Loucy (cell line): ENCODE data around the gene AKAP1.

Experiments
- H2AFZ ChIP-seq: fragments of 200-600 bp; sonication (generic); 2 replicates; pipeline ENCODE4 v1.6.0; 2016; ENCODE audit warnings: antibody characterized with exemption, mild to moderate bottlenecking, low read length, moderate library complexity
- H3F3A ChIP-seq: fragments of 200-600 bp; 2 replicates; pipeline ENCODE4 v1.6.0; 2016; ENCODE audit warnings: antibody characterized with exemption, low read depth, mild to moderate bottlenecking
- H3K27me3 ChIP-seq: fragments of 200-600 bp; sonication (generic); 2 replicates; pipeline ENCODE4 v1.6.1; 2014; ENCODE audit warnings: low read length, mild to moderate bottlenecking; ENCODE audit not compliant: insufficient read depth, poor library complexity, severe bottlenecking
- H3K36me3 ChIP-seq: fragments of 200-600 bp; sonication (generic); 2 replicates; pipeline ENCODE4 v1.6.1; 2016; ENCODE audit warnings: low read length; ENCODE audit not compliant: insufficient read depth
- H3K4me1 ChIP-seq: fragments of 200-600 bp; sonication (generic); 2 replicates; pipeline ENCODE4 v1.5.1; 2014; ENCODE audit warnings: low read length, mild to moderate bottlenecking; ENCODE audit not compliant: insufficient read depth, poor library complexity, severe bottlenecking
- H3K4me2 ChIP-seq: fragments of 200-600 bp; sonication (generic); 2 replicates; pipeline ENCODE4 v1.6.0; 2014; ENCODE audit warnings: antibody characterized with exemption, low read length, low read depth, mild to moderate bottlenecking; ENCODE audit not compliant: poor library complexity, severe bottlenecking
- H3K4me3 ChIP-seq: fragments of 200-600 bp; sonication (generic); 2 replicates; pipeline ENCODE4 v1.5.1; 2014; ENCODE audit warnings: low read length, mild to moderate bottlenecking, mixed read lengths; ENCODE audit not compliant: poor library complexity, severe bottlenecking
- H3K79me2 ChIP-seq: fragments of 200-600 bp; sonication (generic); 2 replicates; pipeline ENCODE4 v1.6.1; 2014; ENCODE audit warnings: low read length; ENCODE audit not compliant: insufficient read depth
- H3K9ac ChIP-seq: fragments of 200-600 bp; sonication (generic); 2 replicates; pipeline ENCODE4 v1.6.0; 2014; ENCODE audit warnings: mild to moderate bottlenecking, low read depth, low read length, moderate library complexity; ENCODE audit not compliant: poor library complexity, severe bottlenecking
- H3K9me2 ChIP-seq: fragments of 200-600 bp; sonication (generic); replicated peaks from 2 replicates; pipeline ENCODE4 v1.6.1; 2016; ENCODE audit warnings: low read depth, low read length, mixed read lengths
- H3K9me3 ChIP-seq: fragments of 200-600 bp; sonication (generic); 2 replicates; pipeline ENCODE4 v1.6.1; 2014; ENCODE audit warnings: mild to moderate bottlenecking, antibody characterized with exemption, low read length, low read depth; ENCODE audit not compliant: insufficient read depth
- H4K20me1 ChIP-seq: fragments of 200-600 bp; sonication (generic); 2 replicates; pipeline ENCODE4 v1.6.0; 2014; ENCODE audit warnings: antibody characterized with exemption, low read length, mild to moderate bottlenecking; ENCODE audit not compliant: insufficient read depth, poor library complexity, severe bottlenecking
- EZH2phosphoT487 ChIP-seq: fragments of 200-600 bp; IDR thresholded peaks from 2 replicates; pipeline ENCODE4 v1.6.1; 2018; ENCODE audit warnings: antibody characterized with exemption, mild to moderate bottlenecking, moderate library complexity, borderline replicate concordance
- TF ChIP-seq, protein P1 (sequence below): fragments of 200-600 bp; sonication (generic); conservative IDR thresholded peaks from 2 replicates; pipeline ENCODE4 v1.5.1; 2014; ENCODE audit warnings: mild to moderate bottlenecking, antibody characterized with exemption, low read length

Gene AKAP1

DNA sequence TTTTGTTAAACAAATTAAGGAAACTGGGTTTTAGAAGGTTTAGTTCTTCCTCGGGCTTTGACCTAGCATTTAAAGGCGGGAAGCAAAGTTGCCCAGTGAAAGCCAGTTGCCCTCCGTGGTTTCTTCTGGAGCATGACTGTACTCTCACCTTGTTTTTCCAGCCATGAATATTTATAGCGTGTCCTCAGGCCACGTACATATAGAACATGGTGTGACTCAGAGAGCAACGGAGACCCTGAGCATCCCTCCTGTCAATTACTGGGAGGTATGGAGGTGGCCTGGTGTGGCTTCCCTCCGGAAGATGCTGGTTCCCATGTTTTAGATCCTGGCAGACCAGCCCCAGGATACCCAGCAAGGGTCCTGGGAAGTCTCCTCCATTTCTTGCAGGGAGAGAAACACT, 48.4 kb downstream of the AKAP1 start:
- H3F3A ChIP-seq = no peaks in the 10 kb centered on the region; the same call in 1 of the 2 replicates
- H3K27me3 ChIP-seq = no peaks in the 10 kb centered on the region
- no peaks in the 10 kb centered on the region for H3K4me1 ChIP-seq
- H3K9me2 ChIP-seq = no peaks in the 10 kb centered on the region
- no peaks in the 10 kb centered on the region for H3K79me2 ChIP-seq
- no peak overlapping the region for H2AFZ ChIP-seq
- TF ChIP-seq, protein P1, sequence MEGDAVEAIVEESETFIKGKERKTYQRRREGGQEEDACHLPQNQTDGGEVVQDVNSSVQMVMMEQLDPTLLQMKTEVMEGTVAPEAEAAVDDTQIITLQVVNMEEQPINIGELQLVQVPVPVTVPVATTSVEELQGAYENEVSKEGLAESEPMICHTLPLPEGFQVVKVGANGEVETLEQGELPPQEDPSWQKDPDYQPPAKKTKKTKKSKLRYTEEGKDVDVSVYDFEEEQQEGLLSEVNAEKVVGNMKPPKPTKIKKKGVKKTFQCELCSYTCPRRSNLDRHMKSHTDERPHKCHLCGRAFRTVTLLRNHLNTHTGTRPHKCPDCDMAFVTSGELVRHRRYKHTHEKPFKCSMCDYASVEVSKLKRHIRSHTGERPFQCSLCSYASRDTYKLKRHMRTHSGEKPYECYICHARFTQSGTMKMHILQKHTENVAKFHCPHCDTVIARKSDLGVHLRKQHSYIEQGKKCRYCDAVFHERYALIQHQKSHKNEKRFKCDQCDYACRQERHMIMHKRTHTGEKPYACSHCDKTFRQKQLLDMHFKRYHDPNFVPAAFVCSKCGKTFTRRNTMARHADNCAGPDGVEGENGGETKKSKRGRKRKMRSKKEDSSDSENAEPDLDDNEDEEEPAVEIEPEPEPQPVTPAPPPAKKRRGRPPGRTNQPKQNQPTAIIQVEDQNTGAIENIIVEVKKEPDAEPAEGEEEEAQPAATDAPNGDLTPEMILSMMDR = no peak
- no peak for TF ChIP-seq EZH2phosphoT487
- H3K36me3 ChIP-seq = no peaks in the 10 kb centered on the region
- no peaks in the 10 kb centered on the region for H3K9me3 ChIP-seq
- no peak overlapping the region for H3K4me2 ChIP-seq
- H4K20me1 ChIP-seq = no peaks in the 10 kb centered on the region
- no peak overlapping the region for H3K9ac ChIP-seq
- H3K4me3 ChIP-seq = no peak overlapping the region

- Histone ChIP-seq H3K4me3 (no peak overlapping the region), H3K9me2 (no peaks in the 10 kb centered on the region), H3K79me2 (no peaks in the 10 kb centered on the region), H3K36me3 (no peaks in the 10 kb centered on the region), H3F3A (no peaks in the 10 kb centered on the region; the same call in 1 of the 2 replicates), H3K27me3 (no peaks in the 10 kb centered on the region), H3K9me3 (no peaks in the 10 kb centered on the region), H3K9ac (no peak overlapping the region), H3K4me2 (no peak overlapping the region), H3K4me1 (no peaks in the 10 kb centered on the region), H2AFZ (no peak overlapping the region), H4K20me1 (no peaks in the 10 kb centered on the region)
- no peak for TF ChIP-seq EZH2phosphoT487
- TF ChIP-seq, protein P1 = no peak
Measured at GRCh38 chr17:57135026-57135788, 50.2 kb downstream of the AKAP1 start.

GRCh38 chr17:57135789-57136291, 50.8 kb downstream of the AKAP1 start:
- H3K4me2 ChIP-seq = no peak overlapping the region

More at GRCh38 chr17:57135789-57136291, 50.8 kb downstream of the AKAP1 start:
- no peaks in the 10 kb centered on the region; the same call in 1 of the 2 replicates for H3F3A ChIP-seq
- no peaks in the 10 kb centered on the region for H3K9me3 ChIP-seq
- H3K79me2 ChIP-seq = no peaks in the 10 kb centered on the region
- H3K9ac ChIP-seq = no peak overlapping the region
- H4K20me1 ChIP-seq = no peaks in the 10 kb centered on the region
- no peak overlapping the region for H2AFZ ChIP-seq
- H3K4me3 ChIP-seq = no peak overlapping the region
- H3K4me1 ChIP-seq = no peaks in the 10 kb centered on the region
- TF ChIP-seq EZH2phosphoT487 = no peak
- TF ChIP-seq, protein P1 = no peak
- no peaks in the 10 kb centered on the region for H3K9me2 ChIP-seq
- H3K27me3 ChIP-seq = no peaks in the 10 kb centered on the region
- H3K36me3 ChIP-seq = no peaks in the 10 kb centered on the region
